DMS79 treated with DMSO at 0.1 percent for 48 hours (cell line): ENCODE results near the gene TMEM141.
A peak's percentile ranks its signal among the peaks of the same experiment; 100 is the strongest.

ENCODE experiments used
- DNase-seq: peaks from one replicate; lab custom pipeline; 2025; lab: John Stamatoyannopoulos, UW

The TMEM141 gene

DNA sequence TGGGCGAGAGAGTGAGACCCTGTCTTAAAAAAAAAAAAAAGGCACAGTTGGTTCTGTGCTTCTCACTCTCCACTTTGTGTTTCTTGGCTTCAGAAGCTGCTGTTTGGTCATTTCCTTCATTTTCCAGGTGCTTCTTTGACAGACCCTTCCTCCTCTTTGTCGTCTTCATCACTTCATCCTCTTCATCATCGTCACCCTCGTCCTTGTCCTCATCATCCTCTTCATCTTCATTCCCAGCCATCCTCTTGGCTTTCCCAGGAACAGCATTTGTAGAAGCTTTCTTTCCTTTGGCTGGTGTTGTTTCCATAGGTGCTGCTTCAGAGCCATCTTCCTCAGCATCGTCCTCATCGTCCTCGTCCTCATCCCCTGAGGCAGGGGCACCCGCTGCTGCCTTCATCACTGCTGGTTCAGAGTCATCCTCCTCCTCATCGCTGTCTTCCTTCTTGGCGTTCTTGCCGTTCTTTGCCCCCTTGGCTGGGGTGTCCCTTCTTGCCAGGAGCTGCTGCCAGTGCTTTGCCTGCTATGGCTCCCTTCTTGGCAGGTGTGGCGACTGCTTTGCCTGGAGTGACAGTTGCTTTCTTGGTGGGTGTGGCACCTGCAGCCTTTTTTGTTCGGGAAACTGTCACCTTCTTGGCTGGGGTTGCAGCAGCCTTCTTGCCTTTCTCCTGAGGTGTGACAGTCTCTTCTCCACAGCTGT is 23.7 kb downstream of the TMEM141 start:
- no peak for DNase-seq

DNA sequence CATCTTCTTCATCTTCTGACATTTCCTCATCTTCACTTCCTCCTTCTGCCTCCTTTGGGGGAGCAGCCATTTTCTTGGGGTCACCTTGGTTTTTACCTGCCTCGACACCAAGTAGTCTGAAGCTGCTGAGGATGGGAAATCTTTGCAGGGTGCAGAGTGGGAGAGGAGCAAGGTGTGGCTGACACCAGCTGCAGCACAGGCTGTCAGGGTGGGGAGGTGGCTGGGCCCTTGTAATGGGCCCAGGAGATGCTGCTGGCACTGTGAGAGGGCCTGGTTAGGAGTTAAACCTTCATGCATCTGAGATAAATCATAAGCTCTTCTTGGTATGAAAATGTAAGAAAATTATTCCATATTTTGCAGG is 24.3 kb downstream of the TMEM141 start:
- no peak for DNase-seq

DNA sequence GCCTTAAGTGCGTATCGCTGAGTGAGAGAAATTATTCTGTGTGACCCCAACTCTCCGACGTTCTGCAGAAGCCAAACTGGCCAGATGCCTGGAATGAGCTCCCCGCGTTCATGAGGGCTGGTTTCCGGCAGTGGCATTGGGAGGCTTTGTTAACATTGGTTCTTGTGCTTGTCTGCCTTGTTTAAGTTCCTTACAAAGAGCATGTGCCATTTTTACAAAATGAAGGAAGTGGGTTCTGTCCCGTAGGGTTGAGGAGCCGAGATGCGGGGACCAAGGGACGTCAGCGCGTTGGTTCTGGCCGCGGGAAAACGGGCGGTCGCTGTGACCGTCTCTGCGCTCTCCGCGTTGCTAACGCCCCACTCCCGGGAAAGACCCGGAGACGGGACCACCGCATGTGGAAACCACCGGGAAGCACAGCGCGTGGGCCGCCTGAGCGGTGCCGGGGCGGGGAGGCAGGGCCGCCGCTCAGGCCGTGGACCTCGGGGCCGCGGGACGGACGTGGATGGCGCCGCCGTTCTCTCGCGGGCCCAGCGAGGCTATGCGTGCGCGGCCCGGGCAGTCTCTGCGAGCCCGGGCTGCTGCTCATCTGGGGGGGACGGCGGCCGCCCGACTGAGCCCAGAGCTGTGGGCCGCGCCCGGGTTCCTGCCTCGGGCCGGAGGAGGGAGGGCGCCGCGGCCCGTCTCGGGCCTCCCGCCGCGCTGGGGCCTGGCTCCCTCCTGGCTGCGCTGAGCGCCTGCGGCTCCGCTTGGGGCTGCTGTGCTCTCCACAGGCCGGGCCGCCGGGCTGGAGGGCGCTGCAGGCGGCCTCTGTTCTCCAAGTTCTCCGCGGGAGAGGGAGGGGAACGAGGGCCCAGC is 30.1 kb downstream of the TMEM141 start:
- no peak for DNase-seq

DNA sequence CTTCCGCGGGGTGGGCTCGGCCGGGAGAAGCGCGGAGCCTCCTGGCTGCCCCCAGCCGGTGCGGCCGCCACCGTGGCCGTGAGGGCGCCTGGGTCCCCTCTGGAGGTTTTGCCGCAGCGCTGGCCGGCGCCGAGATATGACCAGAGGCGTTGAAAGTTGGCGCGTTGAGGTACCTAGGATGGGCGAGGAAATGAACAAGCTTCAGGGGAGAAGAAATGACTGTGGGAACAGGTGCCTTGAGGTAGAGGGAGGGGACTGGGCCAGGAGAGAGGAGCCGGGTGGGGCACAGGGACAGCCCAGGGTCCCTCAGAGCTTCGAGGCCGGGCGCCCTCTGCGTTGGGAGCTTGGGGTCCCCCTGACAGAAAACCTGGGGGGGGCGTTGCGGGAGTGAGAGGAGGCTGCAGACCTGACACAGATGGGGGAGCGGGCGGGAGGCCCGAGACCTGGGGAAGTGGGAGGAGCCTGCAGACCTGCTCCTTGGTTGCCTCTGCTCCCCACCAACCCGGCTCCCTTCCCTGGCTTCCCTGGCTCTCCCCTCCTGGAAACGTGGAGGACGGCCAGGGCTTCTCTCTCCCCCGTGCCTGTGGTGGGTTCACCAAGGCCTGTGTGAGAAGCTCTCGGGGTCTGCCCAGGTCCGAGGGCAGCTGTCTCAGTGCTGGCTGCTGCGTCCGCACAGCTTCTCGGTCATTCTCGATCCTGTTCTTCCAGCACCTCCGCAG is 30.8 kb downstream of the TMEM141 start:
- DNase-seq, result no peak

DNA sequence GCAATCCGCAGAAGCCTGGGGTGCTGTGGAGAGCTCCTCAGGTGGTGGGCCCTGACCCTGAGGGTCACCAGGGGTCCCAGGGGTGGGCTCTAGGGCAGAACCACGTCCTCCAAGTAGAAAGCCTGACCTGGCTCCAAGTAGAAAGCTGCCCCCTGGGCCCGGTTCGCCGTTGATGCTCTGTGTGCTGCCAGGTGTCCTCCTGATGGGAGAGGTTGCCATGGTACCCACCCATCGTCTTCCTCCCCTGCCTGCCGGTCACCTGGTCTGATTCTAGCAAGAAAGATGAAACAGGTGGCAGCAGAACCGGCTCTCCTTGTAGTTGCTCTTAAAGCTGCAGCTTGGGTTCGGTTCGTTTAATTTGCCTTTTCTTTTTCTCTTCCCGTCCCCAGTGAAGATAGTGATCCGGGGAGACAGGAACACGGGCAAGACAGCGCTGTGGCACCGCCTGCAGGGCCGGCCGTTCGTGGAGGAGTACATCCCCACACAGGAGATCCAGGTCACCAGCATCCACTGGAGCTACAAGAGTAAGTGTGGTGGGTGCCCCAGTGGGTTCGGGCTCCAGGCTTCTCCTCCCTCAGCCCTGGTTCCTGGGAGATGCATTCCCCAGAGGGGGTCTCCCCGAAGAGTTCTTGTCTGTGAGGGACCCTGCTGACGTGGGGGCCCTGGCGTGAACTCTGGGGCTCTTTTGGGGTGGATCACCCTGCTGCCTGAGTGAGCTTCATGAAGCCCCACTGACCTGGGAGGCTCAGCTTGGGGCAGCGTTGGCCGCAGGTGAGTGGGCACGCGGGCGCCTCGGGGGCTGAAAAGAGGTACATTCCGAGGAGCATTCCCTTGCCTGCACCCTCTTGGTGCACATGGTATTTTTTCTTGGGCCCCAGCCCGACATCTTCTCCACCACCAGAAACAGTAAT is 32.2 kb downstream of the TMEM141 start:
- DNase-seq, result peak; percentile 58

DNA sequence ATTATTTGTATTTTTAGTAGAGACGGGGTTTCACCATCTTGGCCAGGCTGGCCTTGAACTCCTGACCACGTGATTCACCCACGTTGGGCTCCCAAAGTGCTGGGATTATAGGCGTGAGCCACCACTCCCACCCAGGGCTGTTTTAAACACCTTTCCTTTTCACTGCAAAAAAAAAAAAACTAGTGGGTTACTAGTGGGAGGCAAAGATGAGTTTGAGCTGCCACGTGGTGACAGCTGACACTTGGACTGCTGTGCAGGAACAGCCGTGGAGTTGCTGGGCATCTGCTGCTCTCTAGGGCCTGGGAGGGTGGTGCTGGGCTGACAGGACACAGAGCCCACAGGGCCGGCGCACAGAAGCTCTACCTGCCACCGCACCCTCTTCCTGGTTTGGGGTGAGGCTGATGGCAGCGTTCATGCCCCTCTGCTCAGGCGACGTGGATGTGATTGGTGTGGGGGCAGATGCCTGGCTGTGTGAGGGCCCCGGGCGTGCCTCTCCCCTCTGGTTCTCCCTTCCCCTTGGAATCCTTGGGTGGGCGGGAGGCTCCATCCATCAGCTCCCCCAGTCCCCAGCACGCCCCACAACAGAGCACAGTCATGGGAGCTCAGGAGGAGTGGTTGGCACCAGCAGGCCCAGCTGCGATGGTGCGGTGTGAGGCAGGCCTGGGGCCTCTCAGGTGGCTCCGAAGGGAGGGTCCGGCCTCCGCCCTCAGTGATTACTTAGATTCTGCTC is 33.5 kb downstream of the TMEM141 start:
- DNase-seq, result no peak

DNA sequence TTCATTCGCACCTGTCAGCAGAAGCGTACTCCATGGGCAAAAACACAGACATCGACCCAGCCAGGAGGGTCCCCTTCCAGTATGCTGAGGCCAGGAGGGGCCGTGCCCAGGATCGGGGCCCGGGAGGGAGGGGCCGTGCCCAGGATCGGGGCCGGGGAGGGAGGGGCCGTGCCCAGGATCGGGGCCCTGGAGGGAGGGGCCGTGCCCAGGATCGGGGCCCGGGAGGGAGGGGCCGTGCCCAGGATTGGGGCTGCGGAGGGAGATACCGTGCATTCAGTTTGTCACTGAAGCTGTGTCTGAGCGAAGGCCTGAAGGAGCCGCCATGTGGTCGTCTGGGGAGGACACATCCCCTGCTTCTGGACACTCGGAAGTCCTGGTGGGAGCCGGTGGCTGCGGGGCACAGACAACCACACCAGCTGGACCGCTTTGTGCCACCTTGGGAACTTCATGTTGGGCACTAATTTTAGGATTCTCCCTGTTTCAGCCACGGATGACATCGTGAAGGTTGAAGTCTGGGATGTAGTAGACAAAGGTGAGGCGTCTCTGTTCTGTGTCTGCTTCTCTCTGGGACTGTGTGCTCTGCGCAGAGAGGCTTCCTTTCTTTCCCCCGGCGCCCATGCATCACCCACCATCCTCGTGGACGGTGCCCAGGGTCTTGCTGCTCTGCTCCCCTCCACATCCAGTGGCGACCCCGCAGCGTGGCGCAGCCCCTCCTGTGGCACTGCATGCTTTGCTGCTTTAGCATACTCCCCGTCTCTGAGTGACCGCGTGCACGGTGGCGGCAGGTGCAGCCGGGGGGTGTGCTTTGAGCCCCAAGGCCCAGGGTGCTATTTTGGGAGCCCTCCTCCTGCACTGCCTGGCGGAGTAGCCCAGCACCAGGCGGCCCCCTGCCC is 34.4 kb downstream of the TMEM141 start:
- no peak for DNase-seq

DNA sequence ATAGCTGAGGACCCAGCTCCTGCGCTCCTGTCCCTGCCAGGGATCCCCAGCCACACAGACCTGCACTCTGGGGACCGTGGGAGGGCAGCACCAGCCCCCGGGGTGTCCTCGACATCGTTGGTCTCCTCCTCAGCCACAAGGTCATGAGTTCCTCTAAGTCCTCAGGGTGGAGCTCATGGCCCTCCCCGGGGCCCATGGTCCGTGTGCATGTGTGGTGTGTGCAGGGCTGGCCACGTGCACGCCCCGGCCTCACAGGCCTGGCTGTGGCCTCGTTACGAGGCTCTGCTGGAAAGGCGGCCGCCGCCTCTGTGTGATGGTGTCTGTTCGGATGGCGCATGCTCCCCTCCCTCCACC is 35.0 kb downstream of the TMEM141 start:
- DNase-seq, result no peak

DNA sequence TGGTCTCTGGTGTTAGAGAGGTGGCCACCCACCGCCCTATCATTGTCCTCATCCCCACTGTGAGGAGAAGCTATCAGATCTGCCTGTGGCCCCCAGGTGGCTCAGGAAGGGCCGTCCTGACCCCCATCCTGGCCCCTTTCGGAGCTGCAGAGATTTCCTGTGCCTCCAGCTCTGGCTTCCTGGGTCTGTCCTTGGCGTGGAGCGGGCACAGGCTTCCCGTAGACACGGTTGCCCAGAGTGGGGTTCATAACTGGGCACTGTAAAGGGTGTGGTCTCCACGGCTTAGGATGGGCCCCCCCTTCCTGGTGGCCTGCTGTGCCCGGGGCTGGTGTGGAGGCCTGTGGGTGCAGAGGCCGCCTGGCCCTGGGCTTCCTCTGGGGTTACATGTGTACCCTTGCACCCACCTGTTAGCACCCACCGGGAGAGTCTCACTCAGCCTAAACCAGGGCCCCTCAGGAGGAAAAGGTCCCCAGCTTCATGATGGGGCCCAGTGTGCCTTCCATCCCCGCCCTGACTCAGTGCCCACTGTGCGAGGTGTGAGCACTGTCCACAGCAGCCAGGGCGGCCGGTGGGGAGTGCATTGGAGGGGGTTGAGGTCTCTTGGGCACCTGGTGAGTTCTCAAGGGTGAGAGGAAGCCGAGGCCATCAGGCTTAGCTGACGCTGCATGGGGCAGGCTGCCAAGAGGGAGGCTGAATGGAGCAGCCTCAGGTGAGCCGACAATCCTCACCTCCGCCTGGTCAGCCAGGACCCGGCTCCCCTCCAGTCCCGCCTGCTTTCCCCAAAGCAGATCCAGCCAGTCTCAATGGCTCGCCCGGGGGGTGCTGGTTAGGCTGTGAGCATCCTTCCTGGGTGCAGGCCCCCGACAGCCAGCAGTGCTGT is 35.8 kb downstream of the TMEM141 start:
- DNase-seq, result no peak

DNA sequence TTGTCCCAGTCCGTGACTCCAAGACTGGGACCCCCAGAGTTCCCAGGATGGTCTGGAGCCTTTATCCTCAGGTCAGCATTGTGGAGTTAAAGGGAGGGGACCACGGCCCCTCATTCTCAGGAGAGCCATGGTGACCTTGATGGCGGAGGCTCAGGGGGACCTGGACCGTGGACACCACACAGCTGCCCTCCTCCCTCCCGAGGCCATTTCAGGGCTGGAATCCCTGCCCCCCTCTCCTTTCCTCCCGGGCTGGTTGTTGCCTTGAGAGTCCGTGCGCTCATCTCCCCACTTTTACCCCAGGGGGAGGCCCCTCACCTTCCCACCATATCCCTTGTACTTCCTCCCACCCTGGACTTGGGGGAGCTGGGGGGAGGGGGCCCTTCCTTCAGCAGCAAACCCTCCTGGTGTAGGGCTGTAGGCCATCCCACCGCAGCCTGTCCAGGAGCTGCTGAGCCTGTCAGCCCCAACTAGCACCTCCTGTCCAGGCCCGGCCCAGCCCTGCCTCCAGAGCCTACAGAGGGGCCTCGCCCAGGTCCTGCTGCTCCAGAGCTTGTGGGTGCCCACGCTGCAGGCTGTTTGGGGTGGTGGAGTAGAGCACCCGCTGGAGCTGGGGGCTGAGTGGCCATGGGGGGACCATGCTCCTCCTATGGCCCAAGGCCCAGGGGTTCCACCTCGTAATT is 36.8 kb downstream of the TMEM141 start:
- no peak for DNase-seq

DNA sequence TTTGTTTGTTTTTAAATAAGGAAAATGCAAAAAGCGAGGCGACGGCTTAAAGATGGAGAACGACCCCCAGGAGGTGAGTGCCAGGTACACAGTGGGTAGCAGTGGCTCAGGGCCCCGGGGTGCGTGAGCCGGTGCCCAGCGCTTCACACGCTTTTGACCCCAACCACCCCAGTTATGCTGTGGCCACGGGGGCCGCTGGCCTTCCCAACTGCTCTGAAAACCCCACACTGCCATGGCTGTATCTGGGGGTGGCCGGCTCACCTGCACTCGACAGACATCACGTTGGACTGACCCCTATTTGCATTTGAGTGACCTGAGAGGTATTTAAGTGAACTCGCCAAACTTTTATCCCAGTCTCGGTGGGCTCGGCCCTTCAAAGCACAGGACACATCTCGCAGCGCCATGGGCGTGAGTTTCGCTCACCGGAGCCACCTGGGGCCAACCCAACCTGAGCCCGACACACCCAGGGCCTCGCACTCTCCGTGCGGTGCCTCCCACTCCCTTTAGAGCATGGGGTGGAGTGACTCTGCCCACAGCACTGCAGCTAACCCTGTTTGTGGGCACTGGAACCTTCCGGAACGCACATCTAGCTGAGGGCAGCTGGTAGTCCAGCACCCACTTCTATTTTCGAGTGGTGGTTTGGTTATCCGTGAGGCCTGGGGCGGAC is 37.5 kb downstream of the TMEM141 start:
- no peak for DNase-seq

DNA sequence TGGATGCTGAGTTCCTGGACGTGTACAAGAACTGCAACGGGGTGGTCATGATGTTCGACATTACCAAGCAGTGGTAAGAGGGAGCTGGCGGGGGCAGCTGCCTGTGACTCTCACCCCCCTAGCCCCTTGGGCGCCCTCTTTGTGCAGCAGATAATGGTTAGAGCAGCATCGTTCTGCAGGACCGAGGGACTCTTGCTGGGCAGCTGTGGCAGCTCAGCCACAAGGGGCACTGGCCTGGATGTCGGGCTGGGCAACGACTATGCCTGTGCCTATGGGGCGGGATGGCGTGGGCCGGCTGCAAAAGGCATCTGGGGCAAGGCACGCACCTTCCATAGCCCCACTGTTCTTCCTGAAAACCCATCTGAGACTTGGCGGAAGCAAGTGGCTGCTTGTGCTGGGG is 38.3 kb downstream of the TMEM141 start:
- DNase-seq, result no peak

DNA sequence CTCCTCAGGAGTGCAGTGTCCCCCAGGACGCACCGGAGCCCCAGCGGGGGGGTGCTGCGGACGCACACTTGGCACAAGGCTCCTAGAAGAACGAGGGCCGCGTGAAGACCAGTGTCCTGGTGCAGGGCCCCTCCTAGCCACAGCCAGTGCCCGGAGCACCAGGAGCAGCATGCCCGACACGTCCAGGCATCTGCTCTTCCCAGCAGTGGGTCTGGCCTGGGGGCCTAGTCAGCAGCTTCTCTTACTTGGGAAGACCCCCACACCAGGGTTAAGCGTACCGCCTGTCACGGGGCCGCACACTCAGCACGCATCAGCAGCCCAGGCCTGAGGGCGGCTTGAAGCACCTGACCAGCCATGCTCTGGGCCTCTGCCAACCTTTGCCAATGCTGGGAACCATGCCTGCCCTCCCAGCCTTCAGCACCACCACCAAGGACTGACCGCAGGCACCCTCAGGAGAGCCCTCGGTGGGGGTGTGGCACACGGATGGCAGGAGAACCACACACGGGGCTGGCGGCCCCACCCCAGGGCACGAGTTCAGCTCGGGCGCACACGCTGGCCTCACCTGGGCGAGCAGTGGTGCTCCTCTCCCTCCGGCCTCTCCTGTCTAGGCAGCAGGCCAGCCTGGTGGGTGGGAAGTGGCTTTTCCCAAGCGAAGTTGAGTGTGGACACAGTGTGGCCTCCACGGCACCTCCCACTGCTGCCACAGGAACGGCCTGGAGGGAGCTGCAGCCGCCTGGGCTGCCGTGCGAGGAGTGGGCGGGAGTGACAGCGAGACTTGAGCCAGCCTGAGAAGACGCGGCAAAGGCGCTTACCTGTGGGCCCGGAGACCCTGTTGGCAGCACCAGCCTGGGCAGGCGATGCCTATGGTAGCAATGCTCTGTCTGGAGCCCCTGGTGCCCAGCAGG is 39.1 kb downstream of the TMEM141 start:
- DNase-seq, result no peak

DNA sequence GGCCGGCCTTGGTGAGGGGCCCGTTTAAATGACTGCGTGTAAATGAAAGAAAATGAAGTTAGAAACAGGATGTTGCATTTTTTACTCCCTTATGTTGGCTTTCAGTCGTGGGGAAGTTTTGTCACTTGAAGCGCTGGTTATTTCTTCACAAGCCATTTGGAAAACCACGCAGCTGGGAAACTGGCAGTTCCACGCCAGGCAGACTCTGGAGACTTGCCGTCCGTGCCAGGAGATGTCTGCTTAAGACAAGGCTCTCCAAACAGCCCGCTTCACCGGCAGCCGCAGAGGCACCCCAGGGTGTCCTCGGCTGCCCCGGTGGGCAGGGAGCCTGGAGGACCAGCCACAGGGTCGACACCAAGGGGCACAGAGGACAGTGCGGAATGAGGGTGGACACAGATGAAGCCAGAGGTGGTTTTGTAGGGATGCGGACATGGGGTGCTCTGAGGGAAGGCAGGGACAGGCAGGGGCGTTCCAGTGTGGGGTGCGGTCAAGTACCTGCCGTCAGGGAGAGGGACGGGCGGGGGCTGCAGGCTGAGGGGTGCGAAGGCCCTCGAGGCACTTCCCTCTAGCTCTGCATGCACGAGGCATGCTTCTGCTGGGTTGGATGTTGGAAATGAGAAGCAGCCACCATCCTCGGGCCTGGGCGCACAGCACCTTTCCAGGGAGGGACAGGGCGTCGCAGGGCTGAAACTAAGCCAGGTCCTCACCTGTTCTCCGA is 40.0 kb downstream of the TMEM141 start:
- no peak for DNase-seq

DNA sequence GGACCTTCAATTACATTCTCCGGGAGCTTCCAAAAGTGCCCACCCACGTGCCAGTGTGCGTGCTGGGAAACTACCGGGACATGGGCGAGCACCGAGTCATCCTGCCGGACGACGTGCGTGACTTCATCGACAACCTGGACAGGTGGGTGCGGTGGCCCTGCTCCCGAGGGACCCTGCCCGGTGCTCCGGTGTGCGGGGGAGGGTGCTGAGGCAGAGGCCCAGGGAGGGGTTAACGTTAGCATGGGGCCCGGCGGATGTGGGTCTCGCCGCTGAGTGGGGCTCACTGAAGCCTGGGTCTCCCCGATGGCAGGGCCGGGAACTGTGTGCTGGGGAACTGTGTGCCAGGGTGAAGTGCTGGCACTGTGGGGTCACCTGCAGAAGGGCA is 40.6 kb downstream of the TMEM141 start:
- no peak for DNase-seq

DNA sequence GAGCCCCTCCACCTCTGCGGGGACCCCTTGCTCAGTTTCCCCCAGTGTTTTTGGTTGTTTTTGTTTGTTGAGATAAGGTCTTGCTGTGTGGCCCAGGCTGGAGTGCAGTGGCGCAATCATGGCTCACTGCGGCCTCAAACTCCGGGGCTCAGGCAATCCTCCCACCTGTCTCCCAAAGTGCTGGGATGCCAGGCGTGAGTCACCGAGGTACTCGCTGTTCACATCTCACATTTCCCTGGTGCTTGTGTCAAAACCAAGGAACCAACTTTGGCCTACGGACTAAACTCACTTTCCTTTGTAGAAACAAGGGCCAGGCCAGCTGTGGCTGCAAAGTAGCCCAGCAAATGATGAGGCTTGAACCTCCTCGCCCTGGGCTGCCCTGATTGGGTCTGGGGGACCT is 41.4 kb downstream of the TMEM141 start:
- no peak for DNase-seq
